Fibroblast of skin of abdomen (primary cell): ENCODE results near the gene CSK. TPM values are rescaled to one million over a fixed set of nuclear protein-coding genes. Genes with fewer than 3 reads are reported as not detected.
A peak's percentile ranks its signal among the peaks of the same experiment; 100 is the strongest.
"Not testable (repeated sequence)": the region's sequence is repeated elsewhere in the genome, so short reads cannot be mapped to it uniquely, and the experiment has no call there.

ENCODE experiments used
- DNase-seq: peaks from one replicate; pipeline ENCODE4 v3.0.0-alpha.2; 2013
- polyA plus RNA-seq, 2 experiments: library from polyadenylated mRNA; unstranded; fragments of 120-200 nt; gene quantifications; one replicate each; pipeline ENCODE4 v1.2.1, GENCODE V29; 2013; ENCODE audit not compliant: insufficient read length in 2 of 2

Gene CSK
- polyA plus RNA-seq (2013, experiment 1 of 2; ENCODE audit: insufficient read length): 57.7 TPM
- 57.5 TPM for polyA plus RNA-seq (2013, experiment 2 of 2; ENCODE audit: insufficient read length)

DNA sequence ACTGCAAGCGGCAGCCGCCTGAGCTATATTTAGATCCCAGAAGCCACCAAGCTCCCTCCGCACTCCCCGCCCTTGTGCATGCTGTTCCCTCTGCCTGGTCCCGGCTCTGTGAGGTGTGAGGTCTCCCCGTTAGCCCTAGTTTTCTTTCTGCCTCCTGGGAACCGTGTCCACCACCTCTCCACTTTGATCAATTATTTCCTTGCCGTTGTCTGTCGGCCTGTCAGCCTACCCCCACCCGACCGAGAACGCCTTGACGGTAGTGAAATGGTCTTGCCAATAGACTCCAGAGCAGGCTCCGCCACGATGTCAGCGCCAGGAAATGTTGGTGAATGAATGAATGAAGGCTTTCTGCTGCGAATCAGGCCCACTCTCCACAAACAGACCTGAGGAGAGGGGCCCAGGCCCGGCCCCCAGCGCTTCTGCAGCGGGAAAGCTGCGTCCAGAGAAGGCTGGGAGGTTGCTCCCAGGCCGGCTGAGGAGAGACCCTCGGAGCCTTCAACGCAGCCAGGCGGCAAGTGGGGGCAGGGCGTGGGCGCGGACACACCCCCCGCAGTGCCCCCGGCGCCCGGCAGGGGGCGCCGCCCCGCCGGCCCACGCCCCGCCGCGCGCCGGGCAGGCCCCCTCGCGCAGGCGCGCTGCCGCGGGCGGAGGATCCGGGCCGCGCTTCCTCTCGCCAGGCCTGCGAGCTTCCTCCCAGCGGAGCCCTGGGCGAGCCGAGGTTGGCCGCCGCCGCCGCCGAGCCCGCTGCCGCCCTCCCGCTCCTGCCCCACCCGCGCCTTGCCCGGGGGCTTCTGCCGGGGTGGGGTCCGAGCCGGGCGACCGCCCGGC, at the start of gene CSK:
Gene CSK, plus strand, starts transcription at position 650 of the 828 bp plus-strand sequence. CDS start 16,218 bp downstream, outside the sequence.
- DNase-seq: peak; percentile 71

DNA sequence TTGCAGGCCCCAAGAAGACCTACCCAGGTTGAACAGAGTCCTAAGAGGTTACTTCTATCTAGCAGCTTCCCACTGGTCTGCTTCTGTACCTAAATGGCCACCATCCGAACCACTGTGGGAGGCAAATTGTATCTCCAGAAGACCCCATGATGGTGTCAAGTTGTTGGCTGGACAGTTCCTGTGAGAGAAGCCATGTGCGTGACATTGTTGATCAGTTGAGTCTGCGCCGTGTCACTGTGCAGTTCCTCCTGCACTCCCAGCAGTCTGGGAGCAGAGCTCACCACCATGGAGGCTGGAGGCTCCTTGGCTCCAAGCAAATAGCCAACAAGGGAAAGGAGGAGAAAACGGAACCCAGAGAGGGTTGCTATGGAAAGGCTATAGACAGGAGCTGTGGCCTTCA, 49.0 kb upstream of the CSK start:
- DNase-seq: no peak

DNA sequence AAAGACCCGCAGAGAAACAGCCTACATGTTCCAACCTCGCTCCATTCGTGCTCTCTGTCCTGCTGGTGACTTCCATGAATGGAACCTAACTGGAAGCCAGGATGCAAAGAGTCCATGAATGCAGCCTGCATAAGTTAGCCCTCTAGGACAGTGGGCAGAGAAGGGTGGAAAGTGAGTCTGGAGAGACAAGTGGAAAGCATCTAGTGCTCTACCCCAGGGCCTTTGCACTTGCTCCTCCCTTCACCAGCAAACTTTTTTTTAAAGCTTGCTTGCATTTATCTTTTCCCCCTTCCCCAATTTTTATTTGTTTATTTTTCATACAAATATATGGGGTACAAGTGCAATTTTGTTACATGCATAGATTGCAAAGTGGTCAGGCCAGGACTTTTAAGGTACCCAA, 48.6 kb upstream of the CSK start:
- DNase-seq: no peak

DNA sequence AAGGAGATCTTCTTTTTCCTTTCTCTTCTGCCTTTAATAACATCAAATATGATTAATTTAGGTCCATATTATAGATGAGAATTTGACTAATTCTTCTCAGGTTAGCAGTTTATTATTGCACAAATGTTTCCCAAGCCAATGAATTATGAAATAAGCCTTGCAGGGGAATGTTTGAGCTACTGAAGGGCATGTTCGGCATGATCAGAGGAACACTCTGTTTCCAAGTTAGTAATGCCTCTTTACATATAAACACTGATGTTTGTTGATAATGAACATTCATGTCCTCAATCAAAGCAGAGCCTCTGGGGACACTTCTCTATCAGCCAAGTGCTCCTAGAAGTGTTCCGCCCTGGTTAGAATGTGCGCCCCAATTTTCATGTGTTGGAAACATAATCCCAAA, 46.6 kb upstream of the CSK start:
- DNase-seq: no peak

DNA sequence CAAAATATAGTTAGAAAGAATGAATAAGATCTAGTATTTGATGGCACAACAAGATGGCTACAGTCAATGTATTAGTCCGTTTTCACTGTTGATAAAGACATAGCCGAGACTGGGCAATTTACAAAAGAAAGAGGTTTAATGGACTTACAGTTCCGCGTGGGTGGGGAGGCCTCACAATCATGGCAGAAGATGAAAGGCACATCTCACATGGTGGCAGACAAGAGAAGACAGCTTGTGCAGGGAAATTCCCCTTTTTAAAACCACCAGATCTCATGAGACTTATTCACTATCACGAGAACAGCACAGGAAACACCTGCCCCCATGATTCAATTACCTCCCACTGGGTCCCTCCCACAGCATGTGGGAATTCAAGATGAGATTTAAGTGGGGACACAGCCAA, 43.6 kb upstream of the CSK start:
- not testable (repeated sequence) for DNase-seq

DNA sequence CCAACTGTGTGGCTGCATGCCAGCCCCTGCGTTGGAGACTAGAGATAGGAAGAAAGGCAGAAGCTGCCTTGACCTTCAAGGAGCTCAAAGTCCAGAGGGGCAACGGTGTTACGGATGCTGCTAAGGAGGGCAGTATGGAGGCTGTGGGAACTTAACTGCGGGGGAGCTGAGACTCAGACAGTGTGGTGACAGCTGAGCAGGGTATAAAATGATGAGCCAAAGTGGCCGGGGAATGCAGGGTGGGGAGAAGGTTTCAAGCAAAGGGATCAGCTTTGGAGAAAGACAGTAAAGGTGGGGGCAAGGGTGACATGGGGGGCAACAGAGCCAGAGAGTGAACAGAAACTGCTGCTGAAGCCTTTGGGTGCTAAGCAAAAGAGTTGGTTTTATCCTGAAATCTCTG, 39.5 kb upstream of the CSK start:
- no peak for DNase-seq

DNA sequence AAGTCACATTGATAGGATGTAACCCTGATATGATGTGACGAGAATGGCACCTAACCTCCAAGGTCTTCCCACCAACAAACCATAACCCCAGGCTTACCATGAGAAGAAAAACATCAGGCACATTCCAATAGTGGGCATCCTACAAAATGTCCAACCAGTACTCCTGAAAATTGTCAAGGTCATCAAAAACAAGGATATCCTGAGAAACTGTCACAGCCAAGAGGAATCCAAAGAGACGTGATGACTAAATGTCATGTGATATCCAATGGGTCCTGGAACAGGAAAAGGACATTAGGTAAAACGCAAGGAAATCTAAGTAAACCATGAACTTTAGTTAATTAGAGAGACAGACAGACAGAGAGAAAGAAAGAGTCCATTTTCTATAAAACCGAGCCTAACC, 35.5 kb upstream of the CSK start:
- no peak for DNase-seq

DNA sequence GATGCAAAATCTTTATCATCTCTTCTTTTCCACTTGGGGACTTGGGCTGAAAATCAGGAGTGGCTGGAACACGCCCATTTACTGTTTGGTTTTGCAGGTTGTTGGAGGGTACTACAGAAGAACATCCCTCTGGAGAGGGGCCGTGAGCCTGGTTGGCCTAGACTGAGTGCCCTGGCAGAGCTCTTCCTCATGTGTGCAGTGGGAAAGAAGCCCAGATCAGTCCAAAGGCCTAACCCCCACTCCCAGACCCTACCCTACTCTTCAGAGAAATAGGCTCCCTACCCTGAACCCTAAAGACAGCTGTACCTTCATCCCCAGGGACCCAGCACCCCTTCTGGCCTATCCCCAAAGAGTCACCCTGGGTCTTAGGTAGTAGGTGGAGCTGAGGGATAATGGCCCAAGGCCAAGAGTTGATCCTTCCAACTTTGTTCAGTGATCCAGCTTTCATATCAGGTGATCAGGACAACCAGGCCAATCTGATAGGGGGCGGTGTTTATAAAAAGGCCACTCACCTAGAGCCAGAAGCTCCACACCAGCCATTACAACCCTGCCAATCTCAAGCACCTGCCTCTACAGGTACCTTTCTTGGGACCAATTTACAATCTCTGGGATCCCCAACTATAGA, 33.4 kb upstream of the CSK start, which contains the start of gene CYP1A2:
Gene CYP1A2, plus strand, starts transcription at position 524 of the 625 bp plus-strand sequence. CDS start 894 bp downstream, outside the sequence.
- DNase-seq: no peak

DNA sequence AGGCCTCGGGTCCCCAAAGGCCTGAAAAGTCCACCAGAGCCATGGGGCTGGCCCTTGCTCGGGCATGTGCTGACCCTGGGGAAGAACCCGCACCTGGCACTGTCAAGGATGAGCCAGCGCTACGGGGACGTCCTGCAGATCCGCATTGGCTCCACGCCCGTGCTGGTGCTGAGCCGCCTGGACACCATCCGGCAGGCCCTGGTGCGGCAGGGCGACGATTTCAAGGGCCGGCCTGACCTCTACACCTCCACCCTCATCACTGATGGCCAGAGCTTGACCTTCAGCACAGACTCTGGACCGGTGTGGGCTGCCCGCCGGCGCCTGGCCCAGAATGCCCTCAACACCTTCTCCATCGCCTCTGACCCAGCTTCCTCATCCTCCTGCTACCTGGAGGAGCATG, 32.0 kb upstream of the CSK start:
- DNase-seq: no peak

DNA sequence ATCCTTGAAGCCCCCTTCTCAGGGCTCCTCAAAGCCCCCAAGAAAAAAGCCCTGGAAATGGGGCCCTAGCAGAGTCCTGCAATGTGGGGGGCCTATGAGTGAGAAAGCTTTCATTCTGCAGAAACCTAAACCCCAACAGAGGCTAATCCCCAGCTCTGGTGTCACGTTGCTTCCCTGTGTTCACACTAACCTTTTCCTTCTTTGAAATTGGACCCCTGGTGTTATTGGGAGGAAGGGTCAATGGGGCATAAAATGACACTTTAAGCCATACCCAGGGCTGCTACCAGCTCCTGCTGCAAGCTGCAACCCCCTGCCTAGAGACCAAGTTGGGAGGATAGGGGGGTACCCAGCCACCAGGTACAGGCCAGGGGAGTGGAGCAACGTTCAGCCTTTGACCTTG, 31.1 kb upstream of the CSK start:
- DNase-seq: no peak

DNA sequence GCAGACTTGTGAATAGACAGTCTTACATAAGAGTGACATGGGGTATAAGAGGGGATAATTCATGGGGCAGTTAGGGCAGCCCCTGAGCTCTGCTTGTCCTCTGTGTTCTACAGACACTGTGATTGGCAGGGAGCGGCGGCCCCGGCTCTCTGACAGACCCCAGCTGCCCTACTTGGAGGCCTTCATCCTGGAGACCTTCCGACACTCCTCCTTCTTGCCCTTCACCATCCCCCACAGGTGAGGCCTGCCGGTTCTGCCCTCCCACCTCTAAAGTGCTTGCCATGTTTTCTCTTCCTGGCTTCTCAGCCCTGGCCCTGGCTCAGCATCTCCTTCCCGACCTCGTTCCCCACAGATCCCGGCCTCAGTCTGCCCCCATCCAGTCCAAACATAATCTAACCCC, 29.9 kb upstream of the CSK start:
- DNase-seq: no peak

DNA sequence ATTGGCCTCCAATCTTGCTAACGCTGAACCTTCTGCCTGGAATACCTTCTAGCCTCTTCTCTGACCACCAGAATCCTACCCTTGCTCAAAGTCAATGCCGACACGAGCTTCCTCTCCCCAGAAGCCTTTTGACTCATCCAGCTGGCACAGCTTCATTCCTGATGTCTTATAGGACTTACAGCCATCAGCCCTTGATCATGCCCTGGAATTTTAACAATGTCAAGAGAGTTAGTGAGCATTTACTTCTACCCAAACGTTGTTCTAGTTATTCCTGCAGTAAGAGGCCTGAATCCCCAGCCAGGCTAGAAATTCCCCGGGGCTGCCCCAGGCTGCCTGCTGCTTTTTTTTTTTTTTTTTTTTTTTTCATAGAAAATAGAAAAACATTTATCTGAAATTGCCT, 29.3 kb upstream of the CSK start:
- peak; percentile 65 for DNase-seq

DNA sequence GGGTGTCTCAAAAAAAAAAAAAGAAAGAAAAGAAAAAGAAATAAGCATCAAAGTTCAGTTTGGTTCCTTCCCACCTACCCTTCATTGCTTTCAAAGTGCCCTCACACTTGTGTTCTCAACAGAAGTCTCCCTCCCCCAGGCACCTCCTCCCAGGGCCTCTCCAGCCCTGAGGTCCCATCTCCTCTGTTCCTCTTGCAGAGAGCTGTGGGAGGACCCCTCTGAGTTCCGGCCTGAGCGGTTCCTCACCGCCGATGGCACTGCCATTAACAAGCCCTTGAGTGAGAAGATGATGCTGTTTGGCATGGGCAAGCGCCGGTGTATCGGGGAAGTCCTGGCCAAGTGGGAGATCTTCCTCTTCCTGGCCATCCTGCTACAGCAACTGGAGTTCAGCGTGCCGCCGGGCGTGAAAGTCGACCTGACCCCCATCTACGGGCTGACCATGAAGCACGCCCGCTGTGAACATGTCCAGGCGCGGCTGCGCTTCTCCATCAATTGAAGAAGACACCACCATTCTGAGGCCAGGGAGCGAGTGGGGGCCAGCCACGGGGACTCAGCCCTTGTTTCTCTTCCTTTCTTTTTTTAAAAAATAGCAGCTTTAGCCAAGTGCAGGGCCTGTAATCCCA, 27.2 kb upstream of the CSK start:
- no peak for DNase-seq

DNA sequence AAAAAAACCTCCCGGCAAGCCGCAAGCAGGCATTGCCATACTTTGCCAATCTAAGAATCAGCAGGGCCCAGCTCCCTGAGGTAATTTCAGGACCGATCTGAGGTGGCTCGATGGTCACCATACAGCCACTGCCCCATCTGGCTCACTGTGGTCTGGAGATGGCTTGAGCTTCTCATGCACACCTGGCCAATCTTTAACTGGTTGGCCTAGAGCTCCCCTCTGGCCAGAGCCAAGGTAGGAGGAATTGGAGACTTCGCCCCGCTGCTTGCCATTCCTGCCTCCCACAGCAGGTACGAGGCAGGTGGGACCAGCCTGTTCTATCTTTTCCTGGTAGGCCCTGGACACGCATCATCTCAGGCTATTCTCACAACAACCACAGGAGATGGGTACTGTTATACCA, 23.1 kb upstream of the CSK start:
- no peak for DNase-seq

DNA sequence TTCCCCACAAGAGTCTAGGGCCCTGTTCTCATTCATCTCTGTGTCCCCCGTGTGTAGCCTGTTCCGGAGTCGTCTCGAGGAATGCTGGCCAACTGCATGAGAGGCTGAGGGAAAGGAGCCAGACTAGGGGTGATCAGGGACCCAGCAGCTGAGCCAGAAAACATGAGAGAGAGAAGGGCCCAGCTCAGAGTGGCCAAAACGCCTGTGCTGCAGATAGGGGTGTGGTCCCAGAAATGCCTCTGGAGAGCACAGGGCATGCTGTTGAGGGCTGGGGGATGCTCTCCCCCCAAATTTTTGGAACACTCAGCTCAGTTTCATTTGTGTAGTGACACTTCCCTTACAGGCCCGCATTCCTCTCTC, 19.1 kb upstream of the CSK start:
- no peak for DNase-seq

DNA sequence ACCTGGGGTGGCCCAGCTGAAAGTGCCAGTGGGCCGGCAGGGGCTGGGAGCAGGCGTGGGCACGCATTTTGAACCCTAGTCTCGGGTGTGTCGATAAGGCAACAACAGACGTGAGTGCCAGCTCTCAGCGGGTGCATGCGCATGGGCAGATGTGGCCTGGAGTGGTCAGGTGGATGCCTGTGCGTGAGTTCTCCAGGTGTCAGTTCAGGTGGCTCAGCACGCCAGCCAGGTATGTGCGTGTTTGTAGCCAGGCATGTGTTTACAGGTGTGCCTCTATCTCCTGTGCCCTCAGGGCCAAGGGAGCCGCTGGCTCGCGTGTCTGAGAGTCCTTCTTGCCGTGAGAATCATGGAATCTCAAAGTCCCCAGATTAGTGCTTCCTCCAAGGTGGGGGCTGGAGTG, 18.5 kb upstream of the CSK start:
- no peak for DNase-seq

DNA sequence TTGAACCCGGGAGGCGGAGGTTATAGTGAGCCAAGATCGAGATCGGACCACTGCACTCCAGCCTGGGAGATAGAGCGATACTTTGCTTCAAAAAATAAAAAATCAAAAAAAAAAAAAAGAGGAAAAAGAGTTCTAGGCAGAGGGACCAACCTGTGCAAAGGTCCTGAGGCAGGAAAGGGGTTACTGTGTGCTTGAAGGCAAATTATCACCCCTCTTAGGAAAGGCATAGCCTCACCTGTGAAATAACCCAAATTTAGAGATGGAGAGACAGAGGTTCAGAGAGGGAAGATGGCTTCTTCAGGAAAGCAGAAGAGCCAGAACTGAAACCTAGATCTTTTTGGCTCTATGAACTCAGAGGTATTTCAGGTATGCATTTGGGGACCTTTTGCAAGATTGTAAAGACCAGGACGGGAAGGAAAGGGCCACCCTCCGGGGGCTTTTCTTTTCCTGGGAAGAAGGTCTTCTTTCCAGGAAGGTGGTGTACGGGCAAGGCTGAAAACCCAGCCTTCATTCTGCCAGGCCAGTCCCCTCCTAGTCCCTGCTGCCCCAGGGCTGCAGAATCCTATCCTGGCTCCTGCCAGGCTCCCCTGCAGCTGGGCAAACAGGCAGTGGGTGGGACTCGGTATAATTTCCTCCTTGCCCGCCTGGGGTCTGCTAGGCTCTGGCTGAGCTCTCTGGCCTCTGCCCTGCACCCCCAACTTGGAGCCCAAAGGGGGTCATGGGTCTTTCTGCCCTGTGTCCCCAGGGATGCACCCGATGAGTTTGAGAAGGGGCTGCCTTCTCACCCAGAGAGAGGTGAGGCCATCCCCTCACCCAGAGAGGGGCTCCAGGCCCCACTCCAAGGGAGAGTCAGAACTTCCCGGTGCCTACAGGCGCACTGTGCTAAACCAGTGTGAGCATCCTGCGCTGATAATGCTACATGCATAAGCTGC, 14.4 kb upstream of the CSK start:
- no peak for DNase-seq

DNA sequence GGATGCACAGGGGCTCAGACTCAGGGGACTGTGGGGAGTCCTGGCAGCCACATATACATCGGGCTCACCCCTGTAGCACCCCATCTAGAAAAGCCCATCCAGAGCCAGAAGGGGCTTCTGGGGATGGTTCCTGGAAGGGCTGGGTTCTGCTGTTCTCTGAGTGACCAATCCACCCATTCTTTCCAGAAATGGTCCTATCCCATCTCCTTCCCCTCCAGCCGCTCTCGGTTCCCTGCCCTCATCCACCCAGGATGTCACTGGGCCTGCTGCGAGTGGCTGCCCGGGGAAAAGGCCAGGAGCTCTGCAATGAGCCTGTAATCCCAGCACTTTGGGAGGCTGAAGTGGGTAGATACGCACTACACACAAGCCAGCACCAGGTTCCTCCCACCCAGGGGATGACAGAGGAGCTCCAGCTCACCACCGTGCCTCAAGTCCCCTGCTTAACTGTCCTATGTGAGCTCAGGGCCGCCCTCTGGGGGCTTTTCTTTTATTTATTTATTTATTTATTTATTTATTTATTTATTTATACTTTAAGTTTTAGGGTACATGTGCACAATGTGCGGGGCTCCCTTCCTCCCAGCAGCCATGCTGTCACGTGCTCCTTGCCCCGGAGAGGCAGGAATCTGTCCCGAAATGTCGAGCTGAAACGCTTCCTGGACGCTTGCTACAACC, 13.6 kb upstream of the CSK start:
- DNase-seq: no peak

DNA sequence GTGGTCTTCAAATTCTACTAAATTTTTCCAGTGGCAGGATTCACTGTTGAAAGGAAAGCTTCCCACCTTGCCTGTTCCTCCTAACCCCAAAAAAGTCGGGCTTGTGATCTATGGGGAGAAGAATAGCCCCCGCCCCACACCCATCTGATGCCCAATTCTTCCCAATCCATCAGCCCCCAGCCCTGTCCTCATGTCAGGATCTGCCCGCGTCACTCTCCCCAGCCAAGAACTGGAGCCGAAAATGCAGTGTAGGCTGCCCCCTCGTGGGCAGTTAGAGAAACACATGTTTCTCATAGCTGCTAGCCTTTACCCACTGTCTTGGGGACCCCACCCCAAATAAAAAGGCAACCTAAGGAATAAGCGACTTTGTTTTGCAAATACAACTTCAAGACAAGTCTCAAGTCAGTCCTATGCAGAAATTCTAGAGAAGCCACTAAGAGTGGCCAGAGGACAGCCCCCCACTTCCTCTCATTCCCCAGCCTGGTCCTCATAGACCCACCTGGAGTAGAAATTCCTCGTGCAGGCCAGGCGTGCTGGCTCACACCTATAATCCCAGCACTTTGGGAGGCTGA, 13.0 kb upstream of the CSK start:
- DNase-seq: peak; percentile 50

DNA sequence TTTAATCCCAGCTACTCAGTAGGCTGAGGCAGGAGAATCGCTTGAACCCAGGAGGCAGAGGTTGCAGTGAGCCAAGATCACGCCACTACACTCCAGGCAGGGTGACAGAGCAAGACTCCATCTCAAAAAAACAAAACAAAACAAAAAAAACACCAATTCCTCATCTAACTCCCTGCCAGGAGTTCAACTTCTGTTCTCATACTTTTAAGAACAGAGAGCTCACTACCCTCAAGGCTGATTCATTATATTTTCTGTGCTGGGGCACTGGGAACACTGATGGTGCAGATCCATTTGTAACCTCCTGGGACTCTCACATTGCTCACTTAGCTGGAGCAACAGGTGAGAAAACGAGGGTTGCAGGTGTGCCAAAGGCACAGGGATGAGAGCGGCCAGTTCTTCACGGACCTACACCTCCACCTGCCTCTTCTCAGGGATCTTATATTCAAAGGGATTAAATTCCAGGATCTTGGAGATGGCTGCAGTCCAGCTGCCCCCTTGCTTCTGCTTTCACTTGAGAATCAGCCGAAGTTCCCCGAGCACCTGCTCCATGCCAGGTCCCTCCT, 12.3 kb upstream of the CSK start:
- DNase-seq: no peak

DNA sequence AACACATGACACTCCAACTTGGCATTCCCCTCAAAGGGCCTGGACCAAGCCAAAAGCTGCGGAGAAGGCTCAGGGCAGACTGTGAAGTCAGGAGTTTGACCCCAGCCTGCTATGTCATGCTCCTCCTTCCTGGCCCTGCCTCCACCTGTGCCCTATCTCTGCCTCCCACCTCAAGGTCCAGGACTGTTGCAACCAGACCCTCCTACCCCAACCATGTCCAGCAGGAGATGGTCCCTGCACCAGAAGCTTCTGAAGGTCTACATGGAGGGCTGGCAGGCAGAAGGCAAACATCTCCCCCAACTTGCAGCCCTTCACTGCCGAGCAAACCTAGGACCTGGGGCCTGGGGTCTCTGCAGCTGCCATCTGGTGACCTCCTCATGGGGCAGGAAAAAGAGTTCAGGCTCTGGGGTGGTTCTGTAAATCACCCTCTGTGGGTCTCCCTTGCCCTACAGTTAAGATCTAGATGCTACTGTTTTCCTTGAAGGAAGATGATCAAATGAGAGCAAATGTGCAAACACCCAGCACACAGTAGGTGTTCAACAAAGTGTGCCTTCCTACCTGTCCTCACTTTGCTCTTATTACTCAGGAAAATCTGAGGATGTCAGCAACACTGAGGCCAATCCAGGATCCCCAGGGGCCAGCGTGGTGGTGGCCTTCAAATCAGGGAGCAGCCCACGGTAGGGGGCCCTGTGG, 11.5 kb upstream of the CSK start:
- DNase-seq: no peak
